ENCODE results near the gene MAPRE2.

- no peak for TF ChIP-seq CTCF (IDR thresholded peaks at IDR 0.05)
- no peak for TF ChIP-seq POLR2A (IDR thresholded peaks at IDR 0.05)
Observed at GRCh38 chr18:35010993-35011392, 30.2 kb upstream of the MAPRE2 start.

Measured in adrenal gland (tissue), 5 donors.